Mesendoderm (in vitro differentiated cells): ENCODE data around the gene SCNM1.
A peak's percentile ranks its signal among the peaks of the same experiment; 100 is the strongest.

ENCODE experiments used
- DNase-seq: peaks from one replicate; pipeline ENCODE4 v3.0.0; 2013
- H2AK5ac ChIP-seq: 2 replicates; pipeline ENCODE4 v1.6.1; 2013; ENCODE audit warnings: low read length, inconsistent platforms
- H2BK120ac ChIP-seq: 2 replicates; pipeline ENCODE4 v1.6.1; 2013; ENCODE audit warnings: low read depth, mild to moderate bottlenecking, low read length, moderate library complexity, mixed read lengths
- H2BK15ac ChIP-seq: replicated peaks from 2 replicates; pipeline ENCODE4 v1.6.1; 2013; ENCODE audit warnings: low read depth, mild to moderate bottlenecking, moderate library complexity
- H2BK5ac ChIP-seq: 2 replicates; pipeline ENCODE4 v1.6.1; 2013; ENCODE audit warnings: low read length, inconsistent platforms
- H3K18ac ChIP-seq: 2 replicates; pipeline ENCODE4 v1.6.1; 2013; ENCODE audit warnings: mild to moderate bottlenecking, low read length, mixed read lengths
- H3K23ac ChIP-seq: one replicate; pipeline ENCODE4 v1.6.1; 2013; ENCODE audit warnings: low read length
- H3K27ac ChIP-seq: 2 replicates; pipeline ENCODE4 v1.5.1; 2013; ENCODE audit warnings: low read depth, mild to moderate bottlenecking, inconsistent platforms, low read length, moderate library complexity
- H3K27me3 ChIP-seq: 2 replicates; pipeline ENCODE4 v1.6.1; 2013; ENCODE audit warnings: low read length, control low read depth, mild to moderate bottlenecking, inconsistent platforms; ENCODE audit not compliant: insufficient read depth, poor library complexity
- H3K36me3 ChIP-seq: 2 replicates; pipeline ENCODE4 v1.6.1; 2013; ENCODE audit warnings: low read length, inconsistent platforms; ENCODE audit not compliant: control insufficient read depth, insufficient read depth
- H3K4ac ChIP-seq: one replicate; pipeline ENCODE4 v1.6.1; 2013; ENCODE audit warnings: low read depth, mild to moderate bottlenecking, low read length, moderate library complexity
- H3K4me1 ChIP-seq: 2 replicates; pipeline ENCODE4 v1.6.1; 2013; ENCODE audit warnings: low read depth, low read length, inconsistent platforms; ENCODE audit not compliant: control insufficient read depth
- H3K4me2 ChIP-seq: 2 replicates; pipeline ENCODE4 v1.6.1; 2013; ENCODE audit warnings: low read length
- H3K4me3 ChIP-seq: 2 replicates; pipeline ENCODE4 v1.5.1; 2013; ENCODE audit warnings: mild to moderate bottlenecking, low read length
- H3K56ac ChIP-seq: one replicate; pipeline ENCODE4 v1.6.1; 2013; ENCODE audit warnings: low read length
- H3K79me1 ChIP-seq: 2 replicates; pipeline ENCODE4 v1.6.1; 2013; ENCODE audit warnings: low read length, inconsistent platforms
- H3K79me2 ChIP-seq: 2 replicates; pipeline ENCODE4 v1.6.1; 2013; ENCODE audit warnings: mild to moderate bottlenecking, low read length; ENCODE audit not compliant: control insufficient read depth, insufficient read depth
- H3K9ac ChIP-seq: 2 replicates; pipeline ENCODE4 v1.6.1; 2013; ENCODE audit warnings: low read length, inconsistent platforms
- H4K5ac ChIP-seq: one replicate; pipeline ENCODE4 v1.6.1; 2013; ENCODE audit warnings: low read length
- H4K8ac ChIP-seq: one replicate; pipeline ENCODE4 v1.6.1; 2013; ENCODE audit warnings: low read depth, mild to moderate bottlenecking, control low read depth, low read length, moderate library complexity
- WGBS: extraction: QIAGEN DNeasy Blood & Tissue Kit; methylation state at CpG from one replicate; pipeline ENCODE4 v1.1.7; 2013; ENCODE audit warnings: low lambda C conversion rate, missing lambda C conversion rate; ENCODE audit not compliant: insufficient coverage; ENCODE audit errors: extremely low coverage; 5-methylcytosine and 5-hydroxymethylcytosine counted together

Gene SCNM1

GRCh38 chr1:151132335-151133017 is 33.5 kb upstream of the SCNM1 start:
- Histone ChIP-seq H3K9ac (peak overlapping the region; percentile 84), H3K4me2 (peak overlapping the region; percentile 71), H2BK15ac (no peak overlapping the region), H3K27ac (no peak overlapping the region), H2AK5ac (no peak overlapping the region), H3K79me2 (no peaks in the 10 kb centered on the region), H3K4me1 (no peaks in the 10 kb centered on the region), H3K36me3 (no peaks in the 10 kb centered on the region), H2BK5ac (no peak overlapping the region), H4K8ac (no peak overlapping the region), H3K23ac (no peak overlapping the region), H4K5ac (no peak overlapping the region), H3K18ac (peak overlapping the region; percentile 88), H3K4me3 (no peak overlapping the region), H3K27me3 (no peaks in the 10 kb centered on the region), H3K4ac (peak overlapping the region; percentile 74), H3K79me1 (no peaks in the 10 kb centered on the region), H3K56ac (peak overlapping the region; percentile 77), H2BK120ac (no peak overlapping the region)
- no peak for DNase-seq
- no CpG with 5 or more reads among the region's 74 CpGs for WGBS

- peak overlapping the region; percentile 74 for H3K4ac ChIP-seq
- H2BK120ac ChIP-seq: no peak overlapping the region
- H2AK5ac ChIP-seq: no peak overlapping the region
- no peaks in the 10 kb centered on the region for H3K4me1 ChIP-seq
- H4K5ac ChIP-seq: no peak overlapping the region
- H3K18ac ChIP-seq: no peak overlapping the region
- H3K36me3 ChIP-seq: no peaks in the 10 kb centered on the region
- H3K27ac ChIP-seq: no peak overlapping the region
- no peaks in the 10 kb centered on the region for H3K27me3 ChIP-seq
- H2BK5ac ChIP-seq: no peak overlapping the region
- no peaks in the 10 kb centered on the region for H3K79me1 ChIP-seq
- peak overlapping the region; percentile 65 for H3K9ac ChIP-seq
- peak overlapping the region; percentile 77 for H3K56ac ChIP-seq
- H3K79me2 ChIP-seq: no peaks in the 10 kb centered on the region
- WGBS: no CpG with 5 or more reads among the region's 65 CpGs
- no peak overlapping the region for H3K4me3 ChIP-seq
- no peak overlapping the region for H4K8ac ChIP-seq
- no peak overlapping the region for H3K23ac ChIP-seq
- DNase-seq: peak; percentile 70
- peak overlapping the region; percentile 57 for H3K4me2 ChIP-seq
- no peak overlapping the region for H2BK15ac ChIP-seq
Measured at GRCh38 chr1:151133018-151133806, 32.7 kb upstream of the SCNM1 start.

- Histone ChIP-seq H2BK5ac (no peak overlapping the region), H3K4me3 (no peak overlapping the region), H3K36me3 (no peaks in the 10 kb centered on the region), H3K23ac (no peak overlapping the region), H3K27ac (no peak overlapping the region), H3K9ac (no peak overlapping the region), H2AK5ac (no peak overlapping the region), H3K56ac (no peak overlapping the region), H2BK15ac (no peak overlapping the region), H3K79me1 (no peaks in the 10 kb centered on the region), H3K4me2 (no peak overlapping the region), H3K27me3 (no peaks in the 10 kb centered on the region), H4K8ac (no peak overlapping the region), H2BK120ac (no peak overlapping the region), H3K18ac (no peak overlapping the region), H4K5ac (no peak overlapping the region), H3K79me2 (no peaks in the 10 kb centered on the region), H3K4ac (no peak overlapping the region), H3K4me1 (no peaks in the 10 kb centered on the region)
- whole genome bisulfite sequencing: no CpG with 5 or more reads among the region's 3 CpGs
- DNase-seq: no peak
Measured at GRCh38 chr1:151134396-151134795, 31.5 kb upstream of the SCNM1 start.

GRCh38 chr1:151134991-151135390 is 31.0 kb upstream of the SCNM1 start:
- H4K8ac ChIP-seq: no peak overlapping the region
- no peaks in the 10 kb centered on the region for H3K79me2 ChIP-seq
- no peak overlapping the region for H3K4me2 ChIP-seq
- no peak overlapping the region for H3K18ac ChIP-seq
- no peak overlapping the region for H2BK5ac ChIP-seq
- H2BK120ac ChIP-seq: no peak overlapping the region
- H3K27ac ChIP-seq: no peak overlapping the region
- WGBS: no CpG with 5 or more reads among the region's 7 CpGs
- H3K56ac ChIP-seq: no peak overlapping the region
- H3K27me3 ChIP-seq: no peaks in the 10 kb centered on the region
- H3K4ac ChIP-seq: no peak overlapping the region
- H4K5ac ChIP-seq: no peak overlapping the region
- no peak for DNase-seq
- H3K79me1 ChIP-seq: no peaks in the 10 kb centered on the region
- no peak overlapping the region for H2AK5ac ChIP-seq
- H3K4me1 ChIP-seq: no peaks in the 10 kb centered on the region
- no peak overlapping the region for H3K4me3 ChIP-seq
- no peak overlapping the region for H2BK15ac ChIP-seq
- no peak overlapping the region for H3K9ac ChIP-seq
- H3K36me3 ChIP-seq: no peaks in the 10 kb centered on the region
- H3K23ac ChIP-seq: no peak overlapping the region

- no peak overlapping the region for H4K5ac ChIP-seq
- no peak overlapping the region for H2AK5ac ChIP-seq
- H3K4me3 ChIP-seq: no peak overlapping the region
- no CpG with 5 or more reads among the region's 12 CpGs for WGBS
- no peak overlapping the region for H2BK15ac ChIP-seq
- no peak overlapping the region for H3K56ac ChIP-seq
- DNase-seq: peak; percentile 26
- H3K9ac ChIP-seq: no peak overlapping the region
- H3K36me3 ChIP-seq: no peaks in the 10 kb centered on the region
- H4K8ac ChIP-seq: no peak overlapping the region
- H3K79me1 ChIP-seq: no peaks in the 10 kb centered on the region
- no peak overlapping the region for H3K23ac ChIP-seq
- H3K79me2 ChIP-seq: no peaks in the 10 kb centered on the region
- H3K4ac ChIP-seq: no peak overlapping the region
- H3K27ac ChIP-seq: no peak overlapping the region
- H3K27me3 ChIP-seq: no peaks in the 10 kb centered on the region
- no peak overlapping the region for H3K4me2 ChIP-seq
- H2BK5ac ChIP-seq: no peak overlapping the region
- H3K18ac ChIP-seq: no peak overlapping the region
- no peak overlapping the region for H2BK120ac ChIP-seq
- no peaks in the 10 kb centered on the region for H3K4me1 ChIP-seq
Measured at GRCh38 chr1:151135433-151136385, 30.2 kb upstream of the SCNM1 start.
